ENCODE results near the gene AP5Z1. TPM values are rescaled to one million over a fixed set of nuclear protein-coding genes. Genes with fewer than 3 reads are reported as not detected.

AP5Z1 gene
- total RNA-seq, 1 experiment from 2014 or later: 38.3 TPM

- Histone ChIP-seq H3K9me3 (ENCODE audit: control insufficient read depth, low read depth, low read length) (no peaks in the 10 kb centered on the region), H3T11ph (ENCODE audit: low read length) (no peak overlapping the region), H3K56ac (ENCODE audit: insufficient read length, low read depth, low read length) (no peak overlapping the region), H2BK15ac (ENCODE audit: low read depth, low read length) (no peak overlapping the region), H3K9ac (ENCODE audit: extremely low read depth, insufficient read length, low read length) (no peak overlapping the region), H2BK120ac (ENCODE audit: low read depth, low read length, poor library complexity, severe bottlenecking) (no peak overlapping the region), H4K8ac (replicated peaks; ENCODE audit: insufficient read length, low read depth, low read length) (no peak overlapping the region), H4K91ac (ENCODE audit: insufficient read length, low read depth, low read length) (no peak overlapping the region), H3K4ac (ENCODE audit: low read depth, low read length) (no peak overlapping the region), H3K79me1 (ENCODE audit: insufficient read depth, low read depth, low read length, poor library complexity, severe bottlenecking) (no peaks in the 10 kb centered on the region), H3K4me1 (ENCODE audit: insufficient read depth, low read length) (no peaks in the 10 kb centered on the region), H2AK5ac (ENCODE audit: insufficient read length, low read length) (no peak overlapping the region), H3K4me2 (ENCODE audit: insufficient read depth, insufficient read length, low read length) (no peak overlapping the region), H3K27me3 (ENCODE audit: insufficient read depth, low read length) (no peaks in the 10 kb centered on the region), H2AFZ (ENCODE audit: low read length) (no peak overlapping the region), H4K5ac (ENCODE audit: insufficient read length, low read depth, low read length) (no peak overlapping the region), H2BK12ac (ENCODE audit: insufficient read length, low read depth, low read length) (no peak overlapping the region), H3K23ac (ENCODE audit: insufficient read length, low read depth, low read length) (no peak overlapping the region), H3K79me2 (ENCODE audit: insufficient read depth, low read length) (no peaks in the 10 kb centered on the region), H3K27ac (ENCODE audit: insufficient read length, low read depth, low read length) (no peak overlapping the region), H2BK20ac (ENCODE audit: low read depth, low read length, poor library complexity, severe bottlenecking) (no peak overlapping the region), H4K20me1 (ENCODE audit: control insufficient read depth, insufficient read depth, insufficient read length) (no peaks in the 10 kb centered on the region), H3K18ac (ENCODE audit: insufficient read length, low read depth, low read length) (no peak overlapping the region), H2BK5ac (ENCODE audit: insufficient read length, low read length) (no peak overlapping the region), H3K23me2 (ENCODE audit: insufficient read length, low read depth, low read length, poor library complexity, severe bottlenecking) (peaks cover 5% of the 10 kb centered on the region), H3K14ac (ENCODE audit: insufficient read depth, low read length) (no peak overlapping the region)
- Mint-ChIP-seq H3K9me3 (no peaks in the 10 kb centered on the region), H3K36me3 (ENCODE audit: insufficient read depth in 1 of 3, low read depth in 3 of 3) (peaks cover 0 to 19% (median 4%) of the 10 kb centered on the region in 3 experiments; a peak in 4 of 7 replicates), H3K27me3 (ENCODE audit: low read depth) (no peaks in the 10 kb centered on the region), H3K27ac (no peak overlapping the region), H3K4me1 (no peaks in the 10 kb centered on the region), H3K4me3 (no peak overlapping the region)
- DNase-seq: no peak
- no CpG with 5 or more reads among the region's 23 CpGs for WGBS (ENCODE audit: extremely low coverage, insufficient read length, low lambda C conversion rate)
- TF ChIP-seq CTCF (conservative IDR thresholded peaks at IDR 0.05): no peak
Measured at GRCh38 chr7:4787947-4788626, 12.7 kb downstream of the AP5Z1 start.

Data from H9 (cell line).